ENCODE data around the gene TMEM147.

The TMEM147 gene

DNA sequence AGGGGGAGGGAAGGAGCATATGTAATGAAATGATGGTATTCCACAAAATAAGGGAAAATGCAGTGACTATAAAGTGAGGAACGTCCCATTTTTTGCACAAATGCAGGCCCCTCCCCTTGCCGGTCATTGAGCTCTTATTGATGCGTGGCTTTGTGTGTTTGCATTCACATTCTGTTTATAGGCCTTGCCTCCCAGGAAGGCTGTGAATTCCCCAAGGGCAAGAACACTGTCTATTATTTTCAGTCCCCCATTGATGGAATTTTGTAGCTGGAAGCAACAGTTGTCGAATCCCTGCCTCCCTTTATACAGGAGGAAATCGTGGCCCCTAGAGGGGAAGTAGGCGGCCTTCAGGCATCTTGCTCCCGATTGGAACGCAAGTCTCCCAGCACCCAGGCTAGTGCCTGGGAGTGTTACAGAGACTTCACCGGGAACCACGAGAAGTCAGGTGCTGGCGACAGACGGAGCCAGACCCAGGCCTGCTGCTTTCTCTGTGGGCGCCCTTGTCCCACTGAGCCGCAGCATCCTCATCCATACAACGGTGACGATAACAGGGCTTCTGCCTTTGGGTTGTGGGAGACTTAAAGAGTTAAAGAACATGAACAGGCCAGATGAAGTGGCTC, 24.2 kb upstream of the TMEM147 start:
- DNase-seq, result no peak

DNA sequence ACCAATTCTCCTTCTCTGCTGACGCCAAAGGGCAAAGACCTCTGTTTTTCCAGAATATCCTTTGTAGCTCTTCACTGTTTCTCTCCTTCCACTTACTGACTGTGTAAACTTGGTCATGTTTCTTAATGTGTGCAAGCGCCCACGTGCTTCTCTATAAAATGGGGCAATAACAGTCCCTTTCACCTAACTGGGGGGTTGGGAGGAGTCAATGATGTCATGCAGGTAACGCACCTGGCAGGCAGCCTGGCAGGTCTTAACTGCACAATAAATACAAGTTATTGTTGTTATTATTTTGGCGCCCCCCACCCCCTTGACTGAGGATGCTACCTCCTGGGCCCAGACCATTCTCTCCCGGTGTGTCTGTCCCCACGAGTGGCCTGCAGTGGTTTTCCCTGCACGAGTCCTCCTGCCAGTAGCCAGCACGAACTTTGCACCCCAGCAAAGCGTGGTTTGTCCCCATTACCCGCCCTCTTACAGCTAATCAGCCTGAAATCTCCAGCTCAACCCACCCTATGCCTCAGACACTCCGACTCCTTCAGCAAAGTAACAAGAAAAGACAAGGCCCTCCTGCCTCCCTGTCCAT, 22.6 kb upstream of the TMEM147 start:
- no peak for DNase-seq

GRCh38 chr19:35524181-35524837, 21.1 kb upstream of the TMEM147 start:
- DNase-seq, result no peak

DNA sequence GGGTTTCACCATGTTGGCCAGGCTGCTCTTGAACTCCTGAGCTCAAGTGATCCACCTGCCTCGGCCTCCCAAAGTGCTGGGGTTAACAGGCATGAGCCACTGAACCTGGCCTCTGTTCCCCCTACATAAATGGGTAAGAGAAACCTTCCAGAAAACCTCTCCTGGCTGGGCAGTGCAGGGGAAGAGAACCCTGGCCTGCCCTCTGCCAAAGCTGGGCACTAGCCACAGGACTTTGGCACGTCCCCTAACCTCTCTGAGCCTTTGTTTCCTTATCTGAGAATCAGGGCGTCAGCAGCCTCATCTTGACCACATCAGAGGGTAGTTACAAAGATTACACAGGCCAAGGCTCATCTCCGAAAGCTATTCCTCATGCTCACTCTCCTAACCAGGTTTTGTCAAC, 19.6 kb upstream of the TMEM147 start:
- no peak for DNase-seq

DNA sequence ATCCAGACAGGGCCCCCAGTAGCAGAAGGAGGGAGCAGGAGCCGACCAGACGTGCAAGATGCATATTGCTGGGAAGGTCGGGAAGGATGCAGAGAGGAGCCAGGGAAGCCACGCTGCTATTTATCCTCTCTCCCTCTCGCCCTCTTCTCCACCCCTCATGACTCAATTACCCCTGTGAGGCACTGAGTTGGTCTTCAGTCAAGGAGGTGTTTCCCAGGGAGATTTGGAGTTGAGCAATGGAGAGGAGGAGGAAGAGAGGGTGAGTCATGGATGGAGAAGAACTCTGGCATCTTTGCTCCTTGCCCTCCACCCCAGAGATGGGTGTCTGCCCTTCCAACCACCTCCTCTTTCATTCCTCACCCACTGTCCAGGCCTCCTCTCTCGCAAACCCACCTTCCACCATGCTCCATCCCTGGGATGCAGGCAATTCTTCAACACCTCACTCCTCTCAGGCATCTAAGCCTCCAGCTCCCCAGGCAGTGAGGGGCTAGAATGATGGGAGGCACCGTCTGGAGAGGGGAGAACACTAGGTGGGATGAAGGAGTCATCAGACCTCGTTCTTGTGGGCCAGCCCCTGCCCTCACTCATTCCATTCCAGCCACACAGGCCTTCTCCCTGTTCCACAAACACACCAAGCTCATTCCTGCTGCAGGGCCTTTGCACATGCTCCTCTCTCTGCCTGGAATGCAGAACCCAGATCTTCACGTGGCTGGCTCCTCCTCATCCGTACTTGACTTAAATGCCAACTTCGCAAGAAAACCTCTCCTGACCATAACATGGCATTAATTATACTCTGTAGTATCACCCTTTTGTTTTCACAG, 17.0 kb upstream of the TMEM147 start, which contains the start of gene SBSN:
SBSN (minus strand) TSS at position 94 of the 821 bp plus-strand sequence; CDS start at position 64, 30 bp downstream.
- no peak for DNase-seq

- DNase-seq, result no peak
These were observed 15.9 kb upstream of the TMEM147 start for GRCh38 chr19:35529241-35530218.

GRCh38 chr19:35531291-35531690, 14.1 kb upstream of the TMEM147 start:
- no peak for DNase-seq

DNA sequence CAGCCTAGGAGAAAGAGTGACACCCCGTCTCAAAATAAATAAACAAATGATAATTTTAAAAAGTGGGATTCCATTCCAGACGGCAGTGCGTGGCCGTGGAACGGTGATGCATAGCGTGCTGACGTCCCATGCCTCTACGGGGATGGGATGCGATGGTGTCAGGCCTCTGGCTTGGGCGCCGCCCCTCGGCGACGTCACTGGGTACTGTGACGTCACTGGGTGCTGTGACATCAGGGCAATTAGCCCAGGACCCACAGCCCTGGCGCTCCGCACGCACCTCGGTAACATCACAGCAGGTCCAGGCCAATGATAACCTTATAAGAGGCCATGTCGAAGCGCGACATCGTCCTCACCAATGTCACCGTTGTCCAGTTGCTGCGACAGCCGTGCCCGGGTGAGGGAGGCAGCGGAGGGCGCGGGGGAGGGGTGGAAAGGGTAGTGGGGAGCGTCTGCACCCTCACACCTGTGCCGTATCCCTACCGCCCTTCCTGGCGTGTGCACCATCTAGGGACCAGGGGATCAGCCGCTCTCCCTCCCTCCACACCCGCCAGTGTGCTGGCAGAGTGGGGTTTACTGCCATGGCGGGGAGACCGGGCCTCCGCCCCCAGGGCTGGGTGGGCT, 12.1 kb upstream of the TMEM147 start, which contains the start of gene GAPDHS:
GAPDHS (plus strand) TSS at position 256 of the 621 bp plus-strand sequence; CDS start at position 328, 72 bp downstream.
- DNase-seq, result no peak

GRCh38 chr19:35533822-35534392, 11.5 kb upstream of the TMEM147 start:
- DNase-seq, result no peak

DNA sequence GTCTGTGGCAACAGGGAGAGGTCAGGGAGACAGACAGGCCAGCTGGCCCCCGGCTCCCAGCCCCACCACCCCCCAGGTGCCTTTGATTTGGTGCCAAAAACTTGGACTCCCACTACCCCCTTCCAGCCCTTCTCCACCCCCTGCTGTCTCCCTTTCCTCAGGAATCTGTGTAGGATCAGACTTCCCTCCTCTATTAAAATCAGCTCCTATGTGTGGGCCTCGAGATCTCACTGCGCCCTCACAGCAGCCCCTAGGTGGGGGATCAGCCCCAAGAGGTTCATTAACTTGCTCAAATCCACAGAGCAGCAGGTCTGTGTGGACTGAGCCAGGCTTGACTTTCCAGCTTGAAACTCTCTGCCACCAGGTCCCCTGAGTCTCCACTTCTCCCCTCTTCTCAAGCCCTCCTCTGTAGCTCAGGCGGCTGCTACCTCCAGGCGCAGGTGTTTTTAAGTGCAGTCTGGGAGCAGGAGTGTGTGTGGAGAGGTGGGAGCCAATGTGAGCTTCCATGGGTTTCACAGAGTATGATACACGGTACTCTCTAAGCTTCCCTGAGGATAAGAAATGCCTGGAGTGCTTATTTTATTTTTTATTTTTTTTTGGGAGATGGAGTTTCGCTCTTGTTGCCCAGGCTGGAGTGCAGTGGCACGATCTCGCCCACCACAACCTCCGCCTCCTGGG, 10.5 kb upstream of the TMEM147 start:
- no peak for DNase-seq

GRCh38 chr19:35539314-35539713, 6.1 kb upstream of the TMEM147 start:
- no peak for DNase-seq

DNA sequence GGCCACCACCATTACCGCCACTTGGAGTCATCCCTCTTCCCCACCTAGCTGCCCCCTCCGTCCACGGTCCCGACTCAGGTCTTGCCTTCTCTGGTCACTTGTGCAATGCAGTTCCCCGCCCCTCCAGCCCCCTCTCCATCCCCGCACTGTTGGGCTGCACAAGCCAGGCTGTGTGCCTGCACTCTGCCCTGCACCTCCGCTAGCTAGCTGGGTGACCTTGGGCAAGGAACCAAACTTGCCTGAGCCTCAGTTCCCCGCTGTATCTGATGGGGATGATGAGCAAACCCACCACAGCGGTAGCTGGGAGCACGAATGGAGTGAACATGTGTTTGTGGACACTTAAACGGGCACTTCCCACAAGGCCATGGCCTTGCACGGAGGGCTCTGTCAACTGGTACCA, 5.6 kb upstream of the TMEM147 start:
- no peak for DNase-seq

DNA sequence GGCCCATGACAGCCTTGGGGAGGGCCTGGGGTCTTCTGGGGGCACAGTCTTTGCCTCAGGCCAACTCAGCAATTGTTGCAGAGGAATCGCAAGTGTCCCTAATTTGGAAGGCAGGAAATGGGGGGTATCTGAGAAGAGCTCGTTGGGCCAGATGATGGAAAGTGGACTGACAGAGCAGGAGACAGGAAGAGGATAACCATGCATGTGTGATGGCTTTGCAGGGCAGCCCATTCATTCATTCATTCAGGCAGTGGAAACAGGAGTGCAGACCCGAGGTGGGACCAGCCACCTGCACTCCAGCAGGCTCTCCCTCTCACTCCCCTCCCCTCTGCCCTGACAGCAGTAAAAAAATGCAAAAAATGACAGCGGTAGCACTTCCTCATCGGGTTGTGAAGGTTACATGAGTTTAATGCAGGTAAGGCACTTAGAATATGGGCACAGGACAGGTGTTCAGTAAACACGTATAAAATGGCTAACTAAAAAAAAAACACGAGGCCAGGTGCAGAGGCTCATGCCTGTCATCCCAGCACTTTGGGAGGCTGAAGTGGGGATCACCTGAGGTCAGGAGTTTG, 5.0 kb upstream of the TMEM147 start:
- no peak for DNase-seq

GRCh38 chr19:35542209-35542608, 3.2 kb upstream of the TMEM147 start:
- DNase-seq, result no peak

- DNase-seq, result no peak
These were observed 1.9 kb upstream of the TMEM147 start for GRCh38 chr19:35543280-35544109.

GRCh38 chr19:35544110-35544802, 1.2 kb upstream of the TMEM147 start:
- DNase-seq, result no peak

GRCh38 chr19:35545855-35546381, 492 bp downstream of the TMEM147 start:
- DNase-seq, result no peak

- DNase-seq, result no peak
These were observed 1.1 kb downstream of the TMEM147 start for GRCh38 chr19:35546532-35546931.

All from NCI-H2029 treated with DMSO at 0.1 percent for 48 hours (cell line).